ENCODE results near the gene PCGF5.
"Not testable (repeated sequence)": the region's sequence is repeated elsewhere in the genome, so short reads cannot be mapped to it uniquely, and the experiment has no call there.

The PCGF5 gene

DNA sequence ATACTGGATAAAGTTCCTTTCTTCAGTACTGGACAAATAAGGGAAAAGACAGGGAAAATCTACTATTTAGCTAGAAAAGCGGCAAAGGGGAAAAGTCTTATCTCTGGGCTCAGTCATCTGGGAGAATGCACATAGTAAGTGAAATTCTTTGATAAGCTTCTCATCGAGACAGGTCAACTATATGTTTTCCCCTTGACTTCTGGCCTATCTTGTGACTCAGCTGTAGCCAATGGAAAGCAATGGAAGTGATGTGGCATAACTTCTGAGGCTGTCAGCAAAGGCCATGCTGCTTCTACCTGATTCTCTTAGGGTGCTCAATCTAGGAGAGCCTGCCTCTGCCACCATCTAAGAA lies 91.9 kb downstream of the PCGF5 start:
- DNase-seq (ENCODE audit: low read depth) = no peak
- no peak overlapping the region for H3K4me3 ChIP-seq (ENCODE audit: low read depth, low read length)

DNA sequence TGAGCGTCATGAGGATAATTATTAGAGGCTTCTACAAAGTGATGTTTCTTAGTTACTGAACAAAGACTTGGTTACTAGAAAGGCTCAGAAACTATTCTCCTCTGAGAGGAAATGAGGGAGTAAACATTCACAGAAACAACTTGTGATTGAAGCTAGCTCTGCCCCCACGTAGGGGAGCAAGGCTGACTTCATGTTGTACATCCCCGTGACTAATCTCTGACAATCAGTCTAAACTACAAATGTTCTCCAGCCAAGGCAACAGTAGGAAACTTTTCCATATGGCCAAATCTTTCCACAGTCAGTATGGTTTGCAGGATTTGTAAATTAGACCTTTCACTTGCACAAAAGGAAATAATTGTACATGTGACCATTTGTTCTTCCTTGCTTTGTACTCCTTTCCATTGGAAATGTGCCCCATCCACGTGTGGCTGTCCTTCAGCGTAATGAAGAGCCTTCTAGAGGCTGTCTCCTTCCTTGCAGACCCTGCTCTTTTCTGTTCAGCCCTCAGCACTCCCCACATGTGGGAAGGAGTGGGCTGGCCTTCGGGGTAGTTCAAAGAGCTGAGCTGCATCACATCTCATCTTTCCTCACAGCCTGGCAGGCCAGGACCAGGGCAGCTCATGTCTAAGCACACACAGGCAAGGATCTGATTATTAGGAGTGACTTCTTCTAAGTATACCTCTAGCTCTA lies 93.5 kb downstream of the PCGF5 start:
- no peak overlapping the region for H3K4me3 ChIP-seq (ENCODE audit: low read depth, low read length)
- peak; percentile 79 for DNase-seq (ENCODE audit: low read depth)

DNA sequence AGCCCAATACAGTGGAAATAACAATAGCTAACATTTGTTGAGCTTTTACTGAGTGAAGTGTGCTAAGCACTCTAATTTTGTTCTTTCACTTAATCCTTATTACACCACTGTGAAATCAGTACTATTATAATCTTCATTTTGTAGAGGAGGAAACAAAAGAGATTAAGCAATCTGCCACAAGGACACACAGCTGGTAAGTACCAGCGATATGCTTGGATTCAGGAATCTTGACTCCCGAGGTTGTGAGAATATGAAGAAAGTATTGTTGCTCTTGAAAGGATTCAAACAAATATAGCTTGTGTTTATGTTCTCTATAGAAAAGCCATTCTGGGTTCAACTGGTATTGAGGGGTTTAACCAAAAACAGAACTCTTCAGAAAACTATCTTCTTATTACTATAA lies 96.0 kb downstream of the PCGF5 start:
- no peak for DNase-seq (ENCODE audit: low read depth)
- H3K4me3 ChIP-seq (ENCODE audit: low read depth, low read length) = no peak overlapping the region

DNA sequence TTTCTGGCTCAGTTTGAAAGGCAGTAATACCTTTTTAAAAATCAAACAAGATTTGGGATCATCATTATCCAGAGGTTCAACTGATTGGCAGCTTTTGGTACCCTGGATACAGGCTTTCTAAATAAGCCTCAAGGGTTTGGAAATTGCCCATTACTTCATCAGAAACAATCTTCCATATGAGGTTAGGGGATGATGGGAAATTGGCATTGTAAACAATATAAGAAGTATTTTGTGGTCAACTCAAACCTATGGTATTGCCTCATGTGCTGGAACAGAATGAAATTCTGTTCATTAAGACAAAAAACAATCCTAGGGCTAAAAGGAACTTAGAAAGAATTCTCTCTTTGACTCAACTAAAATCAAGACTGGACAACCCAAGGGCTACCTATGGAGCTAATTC lies 97.1 kb downstream of the PCGF5 start:
- DNase-seq (ENCODE audit: low read depth) = no peak

DNA sequence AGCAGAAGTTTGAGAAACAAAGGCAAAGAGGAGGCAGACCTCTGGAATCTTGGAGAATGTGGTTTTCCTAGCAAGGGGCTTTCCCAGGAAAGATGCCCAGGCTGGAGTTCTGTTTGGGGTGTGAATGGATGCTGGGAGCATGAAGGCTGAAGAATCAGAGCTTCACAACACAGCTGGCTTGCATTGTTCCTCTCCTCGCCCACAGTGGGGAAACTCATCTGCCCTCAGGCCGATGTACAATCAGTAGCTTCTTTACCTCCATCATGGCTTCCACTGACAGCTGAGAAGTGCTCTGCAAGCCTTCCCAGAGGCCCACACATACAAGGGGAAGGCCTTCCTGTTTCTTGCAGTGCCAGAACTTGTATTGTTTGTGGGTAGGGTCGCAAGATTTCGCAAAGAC lies 98.9 kb downstream of the PCGF5 start:
- DNase-seq (ENCODE audit: low read depth) = no peak
- H3K4me3 ChIP-seq (ENCODE audit: low read depth, low read length) = no peak overlapping the region

More for the DNA sequence above, 97.1 kb downstream of the PCGF5 start:
- H3K4me3 ChIP-seq (ENCODE audit: low read depth, low read length) = no peak overlapping the region

DNA sequence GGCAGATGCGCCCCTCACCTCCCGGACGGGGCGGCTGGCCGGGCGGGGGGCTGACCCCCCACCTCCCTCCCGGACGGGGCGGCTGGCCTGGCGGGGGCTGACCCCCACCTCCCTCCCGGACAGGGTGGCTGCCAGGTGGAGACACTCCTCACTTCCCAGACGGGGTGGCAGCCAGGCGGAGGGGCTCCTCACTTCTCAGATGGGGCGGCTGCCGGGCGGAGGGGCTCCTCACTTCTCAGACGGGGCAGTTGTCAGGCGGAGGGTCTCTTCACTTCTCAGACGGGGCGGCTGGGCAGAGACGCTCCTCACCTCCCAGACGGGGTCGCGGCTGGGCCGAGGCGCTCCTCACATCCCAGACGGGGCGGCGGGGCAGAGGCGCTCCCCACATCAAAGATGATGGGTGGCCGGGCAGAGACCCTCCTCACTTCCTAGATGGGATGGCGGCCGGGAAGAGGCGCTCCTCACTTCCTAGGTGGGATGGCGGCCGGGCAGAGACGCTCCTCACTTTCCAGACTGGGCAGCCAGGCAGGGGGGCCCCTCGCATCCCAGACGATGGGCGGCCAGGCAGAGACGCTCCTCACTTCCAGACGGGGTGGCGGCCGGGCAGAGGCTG lies 102.9 kb downstream of the PCGF5 start:
- DNase-seq (ENCODE audit: low read depth); H3K4me3 ChIP-seq (ENCODE audit: low read depth, low read length): not testable (repeated sequence)

DNA sequence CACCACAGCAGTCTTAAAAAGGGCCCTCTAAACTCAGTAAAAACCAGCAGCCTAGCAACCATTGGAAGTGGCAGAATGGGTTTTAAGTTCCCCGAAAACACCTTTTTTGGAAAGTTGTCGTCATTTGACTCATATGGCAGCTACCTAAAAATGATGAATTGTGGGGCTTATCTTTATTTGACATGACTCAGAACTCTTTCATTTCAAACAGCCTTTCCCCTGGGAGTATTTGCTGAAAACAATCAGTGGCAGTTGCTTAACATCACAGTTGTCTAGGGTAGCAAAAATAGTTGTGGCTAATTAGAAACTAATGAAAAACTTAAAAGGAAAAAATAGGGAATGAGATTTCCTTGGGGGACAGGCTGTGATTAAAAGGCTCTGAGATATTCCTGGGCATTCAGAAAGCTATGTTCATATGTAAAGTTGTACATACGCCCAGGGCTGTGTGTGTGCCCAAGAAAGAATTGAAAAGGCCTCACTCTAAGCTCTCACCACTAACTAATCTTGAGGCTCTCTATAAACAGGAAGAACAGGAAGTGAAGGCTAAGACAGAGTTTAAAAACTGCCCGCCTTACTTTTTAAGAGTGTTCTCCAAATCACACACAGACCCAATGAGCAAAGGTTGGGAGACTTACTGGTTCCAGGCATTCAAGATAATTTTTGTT lies 108.0 kb downstream of the PCGF5 start:
- DNase-seq (ENCODE audit: low read depth) = no peak
- no peak overlapping the region for H3K4me3 ChIP-seq (ENCODE audit: low read depth, low read length)

All from skeletal muscle cell (primary cell).